Right lung (tissue), 5 donors: ENCODE measurements around the gene MAP3K14. TPM values are rescaled to one million over a fixed set of nuclear protein-coding genes. Genes with fewer than 3 reads are reported as not detected.
A peak's percentile ranks its signal among the peaks of the same experiment; 100 is the strongest.
"Not testable (repeated sequence)": the region's sequence is repeated elsewhere in the genome, so short reads cannot be mapped to it uniquely, and the experiment has no call there.

Experiments
- DNase-seq, 2 donors: peaks; one replicate each; pipeline ENCODE4 v3.0.0-alpha.2; 2013
- polyA plus RNA-seq, 5 donors: library from polyadenylated mRNA; unstranded; fragments of 120-200 nt; gene quantifications; one replicate each; pipeline versions ENCODE4 v1.2.1 to v1.2.3, GENCODE V29; 2013; ENCODE audit warnings: inconsistent platforms in 1 of 5, low replicate concordance in 1 of 5; ENCODE audit not compliant: insufficient read length in 5 of 5, insufficient read depth in 1 of 5

The MAP3K14 gene
- polyA plus RNA-seq, 5 donors, result 5.4 to 7.8 (median 6.8) TPM

DNA sequence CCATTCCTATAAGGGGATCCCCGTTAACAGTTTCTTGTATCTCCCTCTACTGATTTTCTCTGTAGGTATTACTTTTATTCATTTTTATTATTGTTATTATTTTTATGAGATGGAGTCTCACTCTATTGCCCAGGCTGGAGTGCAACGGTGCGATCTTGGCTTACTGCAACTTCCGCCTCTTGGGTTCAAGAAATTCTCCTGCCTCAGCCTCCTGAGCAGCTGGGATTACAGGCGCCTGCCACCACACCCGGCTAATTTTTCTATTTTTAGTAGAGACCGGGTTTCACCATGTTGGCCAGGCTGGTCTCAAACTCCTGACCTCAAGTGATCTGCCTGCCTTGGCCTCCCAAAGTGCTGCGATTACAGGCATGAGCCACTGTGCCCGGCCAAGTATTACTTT, 14.6 kb downstream of the MAP3K14 start:
- not testable (repeated sequence) for DNase-seq

DNA sequence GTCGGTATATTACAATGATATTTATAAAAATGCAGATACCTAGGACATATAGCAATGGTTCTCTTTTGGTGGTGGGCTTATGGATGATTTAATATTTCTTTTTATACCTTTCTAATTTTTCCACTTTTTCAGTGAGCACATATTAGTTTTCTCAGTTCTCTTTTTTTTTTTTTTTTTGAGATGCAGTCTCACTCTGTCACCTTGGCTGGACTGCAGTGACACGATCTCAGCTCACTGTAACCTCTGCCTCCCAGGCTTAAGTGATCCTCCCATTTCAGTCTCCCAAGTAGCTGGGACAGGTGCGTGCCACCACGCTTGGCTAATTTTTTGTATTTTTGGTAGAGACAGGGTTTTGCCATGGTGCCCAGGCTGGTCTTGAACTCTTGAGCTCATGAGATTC, 15.1 kb downstream of the MAP3K14 start:
- DNase-seq, result no peak

DNA sequence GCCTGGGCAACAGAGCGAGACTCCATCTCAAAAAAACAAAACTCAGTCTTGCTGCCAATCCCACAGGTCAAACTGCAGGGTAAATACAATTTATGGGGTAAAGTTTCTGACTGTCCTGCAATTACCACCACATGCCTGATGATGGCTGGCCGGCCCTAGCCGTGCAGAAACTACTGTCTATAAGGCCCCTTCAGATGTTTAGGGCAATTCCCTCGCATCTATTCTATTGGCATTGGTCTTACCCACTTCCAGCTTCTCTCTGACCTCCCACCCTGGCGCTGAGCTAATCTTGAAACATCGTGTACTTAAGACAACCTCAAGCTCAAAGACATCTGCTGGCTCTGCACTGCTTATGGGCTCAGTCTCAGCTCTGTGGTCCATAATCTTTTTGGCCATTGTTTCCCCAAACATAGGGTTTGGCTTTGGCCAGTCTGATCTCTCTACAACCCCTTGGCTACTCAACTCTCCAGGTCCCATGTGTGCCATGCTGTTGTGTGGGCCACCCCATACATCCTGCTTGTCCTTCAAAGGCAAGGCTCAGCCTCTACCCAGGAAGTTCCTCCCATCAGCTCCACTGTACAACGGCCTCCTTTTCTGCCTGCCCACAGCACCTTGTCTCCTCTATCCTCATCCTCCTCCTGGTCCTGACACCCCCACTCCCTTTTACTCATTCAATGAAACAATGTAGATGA, 16.6 kb downstream of the MAP3K14 start:
- DNase-seq, result no peak

DNA sequence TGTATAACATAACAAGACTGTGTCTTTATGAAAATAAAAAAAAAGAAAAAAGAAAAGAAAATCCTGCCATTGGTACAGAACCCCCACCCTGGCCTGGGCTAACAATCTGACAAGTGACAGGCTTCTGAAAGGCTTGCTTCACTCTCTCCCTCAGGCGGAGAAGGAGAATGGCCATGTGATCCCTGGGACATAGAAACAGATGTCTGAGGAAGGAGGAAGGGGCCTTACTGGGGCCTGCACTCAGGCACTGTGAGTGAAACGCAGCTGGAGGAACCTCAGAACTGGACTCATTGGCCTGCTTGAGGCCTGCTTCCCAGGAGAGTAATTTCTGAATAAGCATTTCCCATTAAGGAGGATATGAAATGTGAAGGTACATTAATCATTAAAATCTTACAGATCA, 17.5 kb downstream of the MAP3K14 start:
- DNase-seq, result no peak

DNA sequence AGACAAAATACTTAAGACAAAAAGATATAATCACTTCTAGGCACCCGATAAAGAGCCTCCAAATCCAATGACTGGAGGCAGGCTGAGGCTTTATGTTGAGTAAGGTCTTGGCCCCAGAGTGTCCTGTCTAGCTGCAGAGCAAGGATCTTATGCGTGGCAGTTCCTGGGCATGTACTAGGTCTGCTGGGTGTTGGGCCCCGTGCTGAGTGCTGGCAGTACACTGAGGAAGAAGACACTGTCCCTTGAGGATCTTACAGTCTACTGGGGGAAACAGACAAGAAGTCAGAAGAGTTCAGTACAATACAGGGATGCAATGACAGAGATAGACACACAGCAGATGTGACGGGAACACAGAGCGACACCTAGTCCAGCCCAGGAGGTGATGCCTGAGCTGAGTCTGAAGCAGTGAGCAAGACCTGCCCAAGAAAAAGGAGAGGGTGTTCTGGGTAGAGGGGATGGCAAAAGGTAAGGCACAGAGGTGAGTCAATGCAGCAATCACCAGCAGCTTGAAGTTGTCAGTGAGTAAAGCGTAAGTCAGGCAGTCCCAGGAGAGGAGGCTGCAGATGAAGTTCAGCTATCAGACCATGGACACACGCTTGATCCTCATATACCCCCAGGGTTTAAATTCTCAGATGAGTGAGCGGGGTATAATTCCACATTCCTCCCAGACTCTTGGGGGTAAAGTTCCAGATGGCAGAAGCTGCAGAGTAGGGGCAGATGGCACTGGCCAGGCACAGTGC, 18.1 kb downstream of the MAP3K14 start:
- no peak for DNase-seq

DNA sequence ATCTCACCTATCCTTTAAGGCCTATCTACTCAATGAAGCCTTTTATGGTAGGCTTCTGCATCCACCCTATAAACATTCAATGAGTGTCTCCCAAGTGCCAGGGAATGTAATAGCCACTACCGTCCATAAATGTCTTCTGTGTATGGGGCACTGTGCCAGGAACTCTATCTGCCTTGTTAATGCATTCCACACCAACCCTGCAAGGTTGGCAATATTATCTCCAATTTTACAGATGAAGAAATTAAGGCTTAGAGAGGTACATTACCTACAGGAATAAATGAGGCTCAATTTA, 20.0 kb downstream of the MAP3K14 start:
- no peak for DNase-seq

DNA sequence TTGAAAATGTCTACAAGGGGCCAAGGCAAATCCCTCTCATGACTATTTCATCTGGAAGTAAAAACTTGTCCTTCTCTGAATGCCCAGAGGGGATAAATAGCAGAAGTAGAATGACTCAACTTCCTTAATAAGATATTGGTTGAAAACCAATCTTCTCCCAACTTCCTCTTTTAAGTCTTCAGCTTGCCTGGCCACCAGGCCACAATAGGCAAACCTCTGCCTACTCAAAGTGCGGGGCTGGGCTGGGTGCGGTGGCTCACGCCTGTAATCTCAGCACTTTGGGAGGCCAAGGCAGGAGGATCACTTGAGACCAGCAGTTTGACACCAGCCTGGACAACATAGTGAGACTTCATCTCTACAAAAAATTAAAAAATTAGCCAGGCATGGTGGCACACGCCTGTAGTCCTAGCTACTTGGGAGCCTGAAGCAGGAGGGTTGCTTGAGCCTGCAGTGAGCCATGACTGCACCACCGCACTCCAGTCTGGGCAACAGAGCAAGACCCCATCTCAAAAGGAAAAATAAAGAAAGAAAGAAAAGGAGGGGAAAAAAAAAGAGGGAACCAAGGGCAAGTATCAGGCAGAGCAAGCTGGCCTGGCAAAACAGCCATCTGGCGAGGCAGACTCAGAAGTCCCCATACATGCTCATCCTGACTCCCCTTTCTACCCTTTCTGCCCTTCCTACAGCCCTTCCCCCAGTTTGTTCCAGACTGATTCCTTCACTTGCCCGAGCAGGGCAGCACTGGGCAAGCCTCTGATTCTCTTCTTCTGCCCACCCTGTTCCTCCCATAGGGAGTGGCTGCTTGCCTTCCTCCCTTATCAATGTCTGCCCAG, 20.6 kb downstream of the MAP3K14 start:
- DNase-seq, result no peak

DNA sequence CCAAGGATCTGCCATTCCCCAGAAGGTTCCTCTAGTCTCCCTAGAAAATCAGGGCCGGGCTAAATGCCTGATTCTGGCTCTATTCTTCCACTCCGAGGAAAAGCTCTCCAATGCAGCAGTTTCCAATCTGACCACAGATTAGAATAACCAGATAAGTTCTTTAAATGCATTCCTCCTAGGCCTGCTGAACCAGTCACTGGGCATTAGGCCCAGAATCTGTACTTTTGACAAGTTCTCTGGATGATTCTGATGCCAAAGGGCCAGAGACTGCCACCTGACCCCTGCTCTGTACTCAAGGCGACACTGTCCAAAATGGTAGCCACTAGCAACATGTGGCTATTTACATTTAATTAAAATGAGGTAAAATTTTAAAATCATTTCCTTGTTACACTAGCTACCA, 22.3 kb downstream of the MAP3K14 start:
- DNase-seq, result peak in 1 of 2 donors; percentile 49

DNA sequence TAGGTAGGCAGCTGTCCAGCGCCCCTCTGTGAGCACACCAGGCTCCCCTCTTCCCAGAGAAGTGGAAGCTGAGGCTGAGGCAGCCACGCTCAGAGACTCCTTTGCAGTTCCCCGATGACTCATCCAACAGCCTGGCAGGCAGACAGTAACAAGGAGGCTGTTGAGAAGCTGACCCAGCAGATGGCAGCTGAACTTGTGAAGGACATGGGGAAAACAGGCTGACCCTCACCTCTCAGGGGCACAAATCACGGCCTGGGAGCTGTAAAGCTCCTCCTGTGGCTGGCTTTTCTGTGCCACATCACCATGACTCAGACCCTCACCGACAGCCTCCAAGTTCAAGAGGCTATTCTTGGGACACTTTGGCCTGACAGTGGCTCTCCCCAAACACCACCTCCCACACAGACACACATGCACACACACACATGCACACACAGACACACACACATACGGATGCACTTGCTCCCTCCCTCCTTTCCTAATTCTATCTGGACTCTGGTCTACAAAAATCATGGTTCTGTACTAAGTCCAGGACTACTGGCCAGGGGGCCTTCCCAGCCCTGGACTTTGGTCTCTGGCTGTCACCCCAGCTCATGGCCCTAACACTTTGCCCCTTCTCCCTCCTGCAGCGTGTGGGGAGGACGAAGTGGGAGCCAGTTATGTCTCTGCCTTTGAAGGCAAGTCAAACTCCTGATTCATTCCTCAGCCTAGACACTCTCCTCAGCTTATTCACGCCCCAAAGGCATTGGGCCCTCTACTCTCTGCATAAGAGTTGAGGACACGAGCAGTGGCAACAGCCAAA, 23.2 kb downstream of the MAP3K14 start:
- DNase-seq, result no peak

DNA sequence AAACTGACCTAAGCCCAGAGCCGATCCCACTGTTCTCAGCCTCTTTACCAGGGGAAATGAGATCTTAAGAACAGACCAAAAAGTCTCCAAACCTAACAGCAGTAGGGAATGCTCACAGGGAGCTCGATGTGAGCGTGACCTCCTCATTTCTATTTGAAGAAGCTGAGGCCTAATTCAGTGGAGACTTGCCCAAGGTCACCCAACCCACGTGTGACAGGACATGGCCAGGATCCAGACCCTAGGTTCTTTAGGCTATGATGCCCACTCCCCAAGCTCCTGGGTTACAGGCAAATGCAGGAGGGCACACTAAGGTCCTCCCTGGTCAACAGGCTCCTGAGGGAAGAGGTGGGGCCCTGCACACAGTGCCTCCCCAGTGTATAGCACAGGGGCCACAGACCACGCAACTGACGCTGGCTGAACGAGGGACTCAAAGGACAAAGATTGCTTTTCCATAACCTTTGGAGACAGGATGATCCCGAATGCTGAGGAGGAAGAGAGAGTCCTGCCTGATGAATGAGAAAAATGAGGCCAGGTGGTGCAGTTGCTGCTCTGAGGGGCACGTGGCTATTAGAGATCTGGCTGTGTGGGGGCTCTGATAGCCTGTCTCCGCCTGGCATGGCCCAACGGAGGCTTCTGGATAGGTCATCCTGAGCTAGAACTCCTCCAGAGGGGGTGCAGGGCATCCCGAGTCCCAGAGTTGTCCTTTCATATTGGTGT, 24.0 kb downstream of the MAP3K14 start:
- no peak for DNase-seq

DNA sequence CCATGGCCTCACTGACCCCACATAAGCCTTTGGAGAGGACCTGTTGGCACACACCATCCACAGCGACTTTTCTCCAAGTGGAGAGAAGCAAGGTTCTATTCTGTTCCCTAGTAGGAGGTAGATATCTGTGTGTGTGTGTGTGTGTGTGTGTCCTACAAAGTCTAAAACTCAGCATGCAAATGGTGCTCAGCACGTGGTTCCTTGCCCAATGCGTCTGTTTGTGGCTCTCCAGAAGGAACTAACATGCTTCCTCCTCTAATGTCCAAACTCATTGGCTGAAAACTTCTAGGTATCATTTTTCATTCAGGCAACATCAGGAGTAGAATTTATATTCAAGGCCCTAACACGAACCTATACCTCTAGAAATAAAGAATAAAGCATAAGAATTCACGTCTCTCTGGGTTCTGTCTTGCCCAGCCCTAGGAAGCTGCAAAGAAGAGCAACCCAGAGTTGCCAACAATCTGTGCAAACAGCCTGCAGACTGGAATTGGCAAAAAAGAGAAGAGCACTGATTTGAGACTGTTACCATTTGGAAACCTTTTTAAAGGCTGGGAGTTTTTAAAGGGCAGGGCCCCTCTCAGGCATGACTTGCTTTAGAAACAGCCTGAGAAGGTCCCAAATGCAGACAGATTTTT, 25.5 kb downstream of the MAP3K14 start:
- DNase-seq, result no peak

DNA sequence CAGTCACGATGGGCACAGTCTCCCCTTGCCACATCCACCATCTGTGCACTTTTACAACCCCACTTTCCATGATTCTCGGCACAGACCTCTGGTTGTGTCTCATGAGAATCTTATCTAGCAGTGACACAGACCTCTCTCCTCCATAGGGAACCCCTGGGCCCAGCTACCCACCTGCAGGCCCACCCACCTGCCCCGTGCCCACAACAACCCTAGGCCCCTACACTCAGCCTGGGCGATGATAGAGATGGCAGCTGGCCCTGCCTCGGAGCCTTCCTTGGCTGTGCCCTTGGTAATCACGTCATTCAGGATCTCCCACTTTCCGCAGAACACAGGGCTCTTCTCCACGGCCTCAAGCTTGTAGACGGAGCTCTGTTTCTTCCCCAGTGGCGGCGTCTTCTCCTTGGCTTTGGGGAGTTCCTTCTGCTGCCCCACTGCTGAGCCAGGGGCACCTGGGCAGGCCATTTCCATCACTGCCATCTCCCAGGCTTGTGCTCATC, 26.5 kb downstream of the MAP3K14 start:
- no peak for DNase-seq

DNA sequence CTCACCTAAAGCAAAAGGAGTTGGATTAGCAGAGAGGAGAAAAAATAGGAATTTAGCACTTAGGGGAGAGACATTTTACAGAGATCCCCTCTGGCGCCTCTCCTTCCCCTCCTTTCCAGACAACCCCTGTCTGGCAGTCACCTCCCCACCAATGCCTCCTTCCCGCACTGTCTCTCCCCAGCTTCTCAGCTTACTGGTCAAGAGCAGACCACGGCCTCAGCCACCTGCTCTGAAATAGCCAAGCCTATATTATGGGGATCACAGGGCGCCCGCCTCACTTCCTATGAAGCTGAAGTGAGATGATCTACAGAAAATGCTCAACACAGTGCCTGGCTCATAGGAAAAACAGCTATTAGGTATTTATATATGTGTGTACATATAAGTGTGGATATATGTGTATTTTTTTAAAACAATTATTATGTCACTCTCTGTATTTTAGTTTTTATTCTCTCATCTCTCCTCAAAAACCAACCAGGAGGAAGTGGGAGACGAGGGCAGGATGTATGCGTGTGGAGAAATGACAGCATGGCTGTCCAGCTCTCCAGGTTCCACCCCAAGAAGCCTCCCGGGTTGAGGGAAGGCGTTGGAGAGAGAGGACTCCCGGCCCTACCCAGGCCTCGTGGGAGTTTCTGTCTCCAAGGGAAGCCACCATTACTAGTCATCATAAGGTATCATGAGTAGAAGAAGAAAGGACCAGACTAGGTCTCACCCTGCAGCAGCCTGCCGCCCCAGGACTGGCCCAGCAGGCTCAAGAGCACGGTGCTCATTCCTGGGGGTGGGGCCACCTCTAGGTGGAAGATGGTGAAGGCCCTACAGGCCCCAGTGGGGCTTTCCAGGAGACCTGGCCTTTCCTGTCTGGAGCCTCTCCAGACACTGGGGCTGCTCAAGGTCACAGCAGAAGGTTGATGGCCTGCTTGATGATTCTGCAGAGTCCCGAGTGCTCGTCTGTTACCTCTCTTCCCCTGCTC, 27.2 kb downstream of the MAP3K14 start:
- DNase-seq, result no peak

DNA sequence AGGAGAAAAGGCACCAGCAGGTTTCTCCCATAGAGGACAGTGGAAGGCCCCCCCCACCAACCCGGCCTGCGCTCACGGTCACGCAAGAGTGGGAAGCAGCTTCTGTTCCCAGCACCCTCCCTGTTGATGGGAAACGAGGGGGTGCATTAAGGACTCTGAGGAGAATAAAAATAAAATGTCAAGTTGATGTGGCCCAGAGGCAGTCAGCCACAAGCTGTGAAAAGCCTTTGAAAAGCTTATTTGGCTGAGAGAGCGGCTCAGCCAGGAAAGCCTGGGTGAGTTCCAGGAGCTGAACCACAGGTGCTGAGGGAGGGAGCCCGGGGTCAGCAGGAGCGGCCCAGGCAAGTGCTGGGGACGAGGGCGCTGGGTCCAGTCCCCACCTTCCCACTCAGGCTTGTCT, 28.0 kb downstream of the MAP3K14 start:
- no peak for DNase-seq

DNA sequence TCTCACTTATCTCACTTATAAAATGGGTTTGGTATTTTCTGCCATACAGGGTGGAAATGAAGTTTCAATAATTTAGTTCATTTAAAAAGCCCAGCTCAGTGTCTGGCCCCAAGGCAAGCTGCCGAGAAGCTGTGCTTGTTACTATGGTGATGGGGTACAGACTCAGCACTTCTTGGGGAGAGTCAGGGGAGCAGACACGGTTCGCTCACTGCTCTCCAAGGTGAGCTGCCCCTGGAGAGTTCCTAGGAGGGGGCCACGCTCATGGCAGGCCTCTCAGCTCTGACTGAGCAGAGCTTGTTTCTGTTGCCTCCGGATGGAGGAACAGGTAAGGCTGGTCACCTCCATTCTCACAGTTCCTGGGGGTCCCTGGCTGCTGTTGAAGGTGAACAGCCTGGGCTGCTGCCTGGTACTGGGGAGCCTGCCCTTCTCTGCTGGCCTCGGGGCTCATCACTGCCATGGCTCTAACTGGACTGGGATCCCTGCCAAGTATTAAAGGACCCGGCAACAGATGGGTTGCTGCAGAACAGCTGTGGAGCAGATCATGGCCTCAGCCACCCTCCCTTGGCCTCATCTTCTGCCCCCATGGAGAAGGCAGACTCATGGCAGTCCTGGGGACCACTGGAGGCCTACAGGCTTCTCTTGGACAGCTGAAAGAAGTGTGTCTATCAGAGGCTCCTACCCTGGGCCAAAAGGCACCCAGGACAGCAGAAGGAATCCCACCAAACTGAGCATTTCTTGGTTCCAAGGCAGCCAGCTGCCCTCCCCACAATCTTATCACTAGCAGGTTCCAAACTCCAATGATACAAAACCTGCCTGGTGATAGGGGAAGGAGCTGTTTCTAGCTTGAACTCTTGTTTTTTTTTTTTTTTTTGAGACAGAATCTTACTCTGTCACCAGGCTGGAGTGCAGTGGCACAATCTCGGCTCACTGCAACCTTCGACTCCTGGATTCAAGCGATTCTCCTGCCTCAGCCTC, 29.0 kb downstream of the MAP3K14 start:
- DNase-seq, result no peak

DNA sequence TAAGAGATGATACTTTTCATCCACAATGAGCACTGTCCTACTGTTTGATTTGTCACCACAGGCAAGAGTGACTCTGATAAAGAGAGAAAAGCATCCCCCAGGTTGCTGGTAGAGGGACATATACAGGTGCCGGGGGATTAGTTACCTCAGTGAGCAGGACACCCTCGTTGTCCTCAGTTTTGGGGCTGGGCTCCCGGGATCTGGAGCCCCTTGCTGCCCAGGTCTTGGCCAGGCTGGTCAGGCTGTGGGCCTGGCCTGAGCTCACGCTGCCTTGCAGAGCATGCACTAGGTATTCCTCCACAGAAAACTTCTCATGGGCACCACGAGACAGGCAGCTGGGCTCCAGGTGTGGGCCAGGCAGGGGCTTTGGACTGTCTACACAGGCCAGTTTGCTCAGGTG, 30.5 kb downstream of the MAP3K14 start:
- no peak for DNase-seq

DNA sequence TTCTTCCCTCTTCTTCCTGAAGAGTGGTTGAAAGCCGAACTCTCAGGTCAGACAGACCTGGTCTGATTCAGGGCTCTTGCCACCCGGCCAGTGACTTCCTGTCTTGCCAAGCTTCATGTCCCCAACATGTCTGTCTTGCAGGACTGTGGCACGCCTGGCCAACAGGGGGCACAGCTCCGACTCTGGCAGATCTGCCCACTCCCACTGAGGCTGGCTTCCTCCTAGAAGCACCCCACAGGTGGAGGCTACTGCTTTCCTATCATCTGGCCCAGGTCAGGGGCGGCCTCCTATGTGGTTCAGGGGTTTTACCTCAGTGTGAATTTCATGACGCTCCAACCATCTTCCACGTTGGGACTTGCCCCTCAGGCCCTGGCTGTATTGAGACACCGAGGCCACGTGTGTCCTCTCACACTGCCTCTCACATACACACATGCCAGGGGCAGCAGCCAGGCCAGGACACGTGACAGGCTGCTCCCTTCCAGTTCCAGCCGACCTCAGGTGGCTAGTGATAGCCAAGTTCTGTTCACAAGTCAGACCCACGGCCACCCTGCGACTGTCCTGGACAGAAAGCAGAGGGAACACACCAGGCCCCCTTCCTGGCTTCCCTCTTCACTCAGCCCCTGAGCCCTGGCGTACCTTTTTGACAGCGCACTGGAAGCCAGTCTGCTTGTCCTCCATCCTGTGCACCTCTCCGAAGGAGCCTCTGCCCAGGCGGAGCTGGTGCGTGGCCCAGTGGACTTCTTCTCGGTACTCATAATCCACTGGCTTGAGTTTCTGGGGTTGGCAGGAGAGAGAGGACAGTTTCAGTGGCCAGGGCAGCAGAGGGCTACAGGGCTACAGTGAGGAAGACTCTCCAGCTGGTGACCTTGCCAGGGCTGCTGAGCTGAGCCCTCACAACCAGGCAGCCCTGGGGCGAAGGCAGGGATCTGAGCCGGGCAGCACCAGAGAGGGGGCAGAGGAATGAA, 32.4 kb downstream of the MAP3K14 start:
- DNase-seq, result no peak
